HG02588 (cell line): Measurements from ENCODE around the gene FSTL3.

Experiments
- ATAC-seq: cut with Tn5 transposase; IDR thresholded peaks from one replicate; pipeline ENCODE4 v1.9.1; 2021; ENCODE audit warnings: mild to moderate bottlenecking, moderate library complexity; ENCODE audit not compliant: unreplicated experiment

FSTL3 gene

GRCh38 chr19:732148-733069, 56.2 kb downstream of the FSTL3 start:
- no peak for ATAC-seq
